Sigmoid colon (tissue), 7 donors: ENCODE measurements around the gene SLC24A1. TPM values are rescaled to one million over a fixed set of nuclear protein-coding genes. Genes with fewer than 3 reads are reported as not detected.
"Not testable (repeated sequence)": the region's sequence is repeated elsewhere in the genome, so short reads cannot be mapped to it uniquely, and the experiment has no call there.

Experiments used
- DNase-seq: peaks from one replicate; pipeline ENCODE4 v3.0.0-alpha.2; 2019
- H3K27ac ChIP-seq, 4 donors: fragments of 200-600 bp; sonication (generic); one replicate each; pipeline ENCODE4 v1.5.1; 2016 to 2019; ENCODE audit warnings: mild to moderate bottlenecking in 1 of 4
- H3K27me3 ChIP-seq, 3 donors: fragments of 200-600 bp; sonication (generic); one replicate each; pipeline ENCODE4 v1.5.1; 2019; ENCODE audit warnings: mild to moderate bottlenecking in 1 of 3
- H3K36me3 ChIP-seq, 4 donors: fragments of 200-600 bp; sonication (generic); one replicate each; pipeline ENCODE4 v1.5.1; 2016 to 2019
- H3K4me1 ChIP-seq, 4 donors: fragments of 200-600 bp; sonication (generic); one replicate each; pipeline ENCODE4 v1.5.1; 2017 to 2019
- H3K4me3 ChIP-seq, 4 donors: fragments of 200-600 bp; sonication (generic); one replicate each; pipeline ENCODE4 v1.5.1; 2017 to 2019; ENCODE audit warnings: mild to moderate bottlenecking in 2 of 4, moderate library complexity in 1 of 4
- H3K9me3 ChIP-seq, 4 donors: fragments of 200-600 bp in 3 of 4; sonication (generic) in 3 of 4; one replicate each; pipeline versions ENCODE4 v1.5.1 to v1.6.1; 2013 to 2019
- CTCF ChIP-seq, 4 experiments: fragments of 450-650 bp in 3 of 4; fragments of 200-600 bp in 1 of 4; IDR thresholded peaks; one replicate each; pipeline ENCODE4 v1.5.1; 2016 to 2019; ENCODE audit warnings: antibody characterized with exemption in 4 of 4, mild to moderate bottlenecking in 3 of 4, moderate library complexity in 2 of 4
- EP300 ChIP-seq, 4 donors: sonication (generic); formaldehyde crosslinking; IDR thresholded peaks; one replicate each; pipeline ENCODE4 v1.6.1; 2017; ENCODE audit warnings: antibody characterized with exemption in 4 of 4
- POLR2A ChIP-seq, 2 donors: fragments of 450-650 bp; IDR thresholded peaks; one replicate each; pipeline ENCODE4 v1.6.1; 2016; ENCODE audit warnings: antibody characterized with exemption in 2 of 2, mild to moderate bottlenecking in 2 of 2, moderate library complexity in 2 of 2
- POLR2AphosphoS5 ChIP-seq, 4 donors: sonication (generic); formaldehyde crosslinking; IDR thresholded peaks; one replicate each; pipeline ENCODE4 v1.6.1; 2017; ENCODE audit warnings: antibody characterized with exemption in 4 of 4
- WGBS, 2 donors: extraction: QIAGEN DNeasy Blood & Tissue Kit; methylation state at CpG; one replicate each; pipeline ENCODE4 v1.1.7; 2013; 5-methylcytosine and 5-hydroxymethylcytosine counted together
- intact Hi-C: fragments of 100-400 bp; cut with DNase I; formaldehyde crosslinking; loops from one replicate; pipeline ENCODE4 v1.15.1; 2023
- polyA plus RNA-seq, 3 donors: library from polyadenylated mRNA; stranded (reverse); fragments of 200-250 nt; gene quantifications; one replicate each; pipeline ENCODE4 v1.2.3, GENCODE V29; 2013
- total RNA-seq, 4 donors: library from RNA; depleted of rRNA; stranded (reverse); fragments of >200 nt; gene quantifications; one replicate each; pipeline ENCODE4 v1.1.0, GENCODE V29; 2016
- donor health status: healthy with polysubstance abuse.
- donor health status: Bipolar disorder and iron deficiency.
- donor health status: healthy.

SLC24A1 gene
- total and polyA plus RNA-seq, 7 donors = 3.3 to 6.0 (median 4.2) TPM

DNA sequence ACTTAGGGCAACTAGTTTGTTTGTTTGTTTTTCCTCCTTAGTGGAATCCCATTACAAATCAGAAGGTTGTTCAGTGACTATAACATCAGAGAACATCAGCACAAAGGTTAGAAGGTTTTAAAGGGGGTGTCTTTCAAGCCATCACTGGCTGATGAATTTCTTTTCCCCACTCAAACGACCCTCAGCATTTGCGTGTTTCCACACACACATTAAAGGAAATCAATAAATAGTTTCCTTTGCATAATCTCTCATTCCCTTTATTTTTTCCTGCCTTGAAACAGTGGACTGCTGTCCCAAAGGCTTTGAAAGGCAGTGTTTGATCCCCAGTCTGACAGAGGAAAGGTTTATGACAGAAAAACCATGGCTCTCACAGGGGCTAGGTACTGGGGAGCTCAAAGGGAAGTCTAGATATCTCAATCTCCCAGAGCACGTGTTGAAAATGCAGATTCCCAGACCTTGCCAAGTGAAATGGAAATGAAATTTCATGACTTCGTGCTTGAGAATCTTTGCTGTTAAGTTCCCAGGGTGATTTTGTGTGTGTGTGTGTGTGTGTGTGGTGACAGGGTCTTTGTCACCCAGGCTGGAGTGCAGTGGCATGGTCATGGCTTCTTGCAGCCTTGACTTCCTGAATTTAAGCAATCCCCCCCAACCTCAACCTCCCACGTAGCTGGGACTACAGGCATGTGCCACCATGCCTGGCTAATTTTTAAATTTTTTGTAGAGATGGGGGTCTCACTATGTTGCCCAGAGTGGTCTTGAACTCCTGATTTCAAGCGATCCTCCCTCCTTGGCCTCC is 8.6 kb upstream of the SLC24A1 start:
- H3K27ac ChIP-seq = no peak overlapping the region
- no peak overlapping the region for H3K4me3 ChIP-seq
- peaks cover 0 to 31% (median 22%) of the 10 kb centered on the region in 4 donors for H3K4me1 ChIP-seq
- WGBS, 2 donors = 82 to 84% methylated on average over 6 of the region's 6 CpGs
- no peak for DNase-seq
- H3K9me3 ChIP-seq = no peaks in the 10 kb centered on the region
- TF ChIP-seq CTCF (IDR thresholded peaks at IDR 0.05) = no peak
- no peak for TF ChIP-seq POLR2A (IDR thresholded peaks at IDR 0.05)
- no peak for TF ChIP-seq EP300 (IDR thresholded peaks at IDR 0.05)
- no peak for TF ChIP-seq POLR2AphosphoS5 (IDR thresholded peaks at IDR 0.05)
- no peaks in the 10 kb centered on the region for H3K27me3 ChIP-seq
- no peaks in the 10 kb centered on the region for H3K36me3 ChIP-seq
- intact Hi-C loops = no loop called here

DNA sequence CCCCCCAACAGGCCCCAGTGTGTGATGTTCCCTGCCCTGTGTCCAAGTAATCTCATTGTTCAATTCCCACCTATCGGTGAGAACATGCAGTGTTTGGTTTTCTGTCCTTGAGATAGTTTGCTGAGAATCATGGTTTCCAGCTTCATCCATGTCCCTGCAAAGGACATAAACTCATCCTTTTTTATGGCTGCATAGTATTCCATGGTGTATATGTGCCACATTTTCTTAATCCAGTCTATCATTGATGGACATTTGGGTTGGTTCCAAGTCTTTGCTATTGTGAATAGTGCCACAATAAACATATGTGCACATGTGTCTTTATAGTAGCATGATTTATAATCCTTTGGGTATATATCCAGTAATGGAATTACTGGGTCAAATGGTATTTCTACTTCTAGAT is 5.9 kb upstream of the SLC24A1 start:
- H3K4me3 ChIP-seq, H3K27ac ChIP-seq, H3K27me3 ChIP-seq, intact Hi-C loops, DNase-seq, H3K36me3 ChIP-seq, H3K9me3 ChIP-seq: not testable (repeated sequence)
- peaks cover 0 to 11% (median 9%) of the 10 kb centered on the region in 4 donors for H3K4me1 ChIP-seq
- 100% methylated on average over 1 of the region's 1 CpG for WGBS, 2 donors

GRCh38 chr15:65618560-65619109 is 3.1 kb upstream of the SLC24A1 start:
- no peak overlapping the region for H3K4me3 ChIP-seq
- H3K27me3 ChIP-seq = no peaks in the 10 kb centered on the region
- no peak overlapping the region for H3K27ac ChIP-seq
- DNase-seq = no peak
- H3K36me3 ChIP-seq = no peaks in the 10 kb centered on the region
- intact Hi-C loops = no loop called here
- no peaks in the 10 kb centered on the region for H3K4me1 ChIP-seq
- WGBS, 2 donors = 77 to 79% methylated on average over 5 of the region's 5 CpGs
- H3K9me3 ChIP-seq = no peaks in the 10 kb centered on the region
- TF ChIP-seq POLR2AphosphoS5 (IDR thresholded peaks at IDR 0.05) = no peak
- no peak for TF ChIP-seq EP300 (IDR thresholded peaks at IDR 0.05)
- no peak for TF ChIP-seq POLR2A (IDR thresholded peaks at IDR 0.05)
- TF ChIP-seq CTCF (IDR thresholded peaks at IDR 0.05) = no peak

DNA sequence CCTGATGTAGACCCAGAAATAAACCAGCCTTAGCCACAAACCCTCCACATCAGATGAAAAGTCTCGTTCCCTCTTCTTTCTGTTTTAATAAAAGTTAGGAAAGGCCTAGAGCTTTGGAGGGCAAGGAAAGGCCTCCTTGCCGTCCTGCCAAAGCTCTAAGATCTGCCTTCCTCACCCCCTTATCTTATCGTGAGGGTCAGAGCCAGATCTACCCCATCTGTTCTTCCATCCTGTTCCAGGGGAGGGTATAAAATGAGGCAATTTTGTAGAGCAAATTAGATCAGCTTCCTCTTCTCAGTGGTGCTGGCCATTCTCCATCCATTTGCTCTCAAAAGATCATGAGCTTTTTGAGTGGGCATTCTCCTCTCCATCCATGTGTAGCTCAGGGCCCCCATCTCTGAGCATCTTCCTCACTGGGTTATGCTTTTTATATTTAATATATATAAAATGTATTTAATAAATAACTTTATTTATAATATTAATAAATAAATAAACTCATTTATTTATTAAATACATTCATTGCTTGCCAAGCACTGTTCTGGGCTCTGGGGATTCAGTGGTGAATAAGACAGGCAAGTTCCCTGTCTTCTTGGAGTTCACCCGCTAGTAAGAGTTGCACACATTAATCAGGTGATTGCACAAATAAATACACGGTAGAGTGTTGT is 2.0 kb upstream of the SLC24A1 start:
- intact Hi-C loops = no loop called here
- 80 to 90% methylated on average over 5 of the region's 5 CpGs for WGBS, 2 donors
- H3K4me3 ChIP-seq = no peak overlapping the region
- H3K9me3 ChIP-seq = no peaks in the 10 kb centered on the region
- H3K27me3 ChIP-seq = no peaks in the 10 kb centered on the region
- H3K27ac ChIP-seq = no peak overlapping the region
- TF ChIP-seq CTCF (IDR thresholded peaks at IDR 0.05) (no peak), EP300 (IDR thresholded peaks at IDR 0.05) (no peak), POLR2AphosphoS5 (IDR thresholded peaks at IDR 0.05) (no peak), POLR2A (IDR thresholded peaks at IDR 0.05) (no peak)
- DNase-seq = no peak
- H3K36me3 ChIP-seq = no peaks in the 10 kb centered on the region
- no peaks in the 10 kb centered on the region for H3K4me1 ChIP-seq

DNA sequence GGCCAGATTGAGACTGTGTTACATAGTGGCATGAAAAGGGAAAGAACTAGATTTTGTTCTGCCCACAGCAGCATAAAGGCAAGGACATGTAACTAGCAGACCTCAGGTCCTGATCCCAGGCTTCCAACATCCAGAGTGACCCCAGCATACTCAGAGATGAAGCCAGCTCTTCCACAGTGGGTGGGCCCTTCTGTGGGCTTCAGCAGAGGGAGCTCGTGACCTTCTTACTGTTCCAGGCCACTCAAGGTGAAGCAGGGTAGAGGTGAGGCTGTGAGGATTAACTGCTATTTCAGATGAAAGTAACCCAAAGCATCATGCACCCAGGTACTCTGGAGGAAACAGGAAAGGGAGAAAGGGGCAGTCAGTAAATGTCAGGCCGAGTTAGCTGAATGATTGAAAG is 905 bp upstream of the SLC24A1 start:
- WGBS, 2 donors = 85 to 88% methylated on average over 2 of the region's 2 CpGs
- Histone ChIP-seq H3K9me3 (no peaks in the 10 kb centered on the region), H3K27me3 (no peaks in the 10 kb centered on the region), H3K4me1 (no peaks in the 10 kb centered on the region), H3K27ac (no peak overlapping the region), H3K4me3 (no peak overlapping the region), H3K36me3 (no peaks in the 10 kb centered on the region)
- TF ChIP-seq EP300 (IDR thresholded peaks at IDR 0.05) (no peak), CTCF (IDR thresholded peaks at IDR 0.05) (no peak), POLR2AphosphoS5 (IDR thresholded peaks at IDR 0.05) (no peak), POLR2A (IDR thresholded peaks at IDR 0.05) (no peak)
- intact Hi-C loops = no loop called here
- DNase-seq = no peak
